Endothelial cell (in vitro differentiated cells): Measurements from ENCODE around the gene NAALADL2. TPM values are rescaled to one million over a fixed set of nuclear protein-coding genes. Genes with fewer than 3 reads are reported as not detected.

Experiments
- DNase-seq: peaks from one replicate; pipeline ENCODE4 v3.0.0; 2021; ENCODE audit warnings: low spot score
- H3K27ac Mint-ChIP-seq: one replicate; pipeline ENCODE4 v1.8.0; 2021; ENCODE audit warnings: mixed read lengths, inconsistent platforms; ENCODE audit not compliant: unreplicated experiment
- H3K27me3 Mint-ChIP-seq: one replicate; pipeline ENCODE4 v1.8.0; 2021; ENCODE audit warnings: mild to moderate bottlenecking, moderate library complexity, mixed read lengths, inconsistent platforms; ENCODE audit not compliant: unreplicated experiment
- H3K36me3 Mint-ChIP-seq: one replicate; pipeline ENCODE4 v1.8.0; 2021; ENCODE audit warnings: mild to moderate bottlenecking, low read depth, mixed read lengths, inconsistent platforms; ENCODE audit not compliant: unreplicated experiment
- H3K4me1 Mint-ChIP-seq: one replicate; pipeline ENCODE4 v1.8.0; 2021; ENCODE audit warnings: mild to moderate bottlenecking, mixed read lengths, inconsistent platforms; ENCODE audit not compliant: unreplicated experiment
- H3K4me3 Mint-ChIP-seq: one replicate; pipeline ENCODE4 v1.8.0; 2021; ENCODE audit warnings: mild to moderate bottlenecking, mixed read lengths, inconsistent platforms; ENCODE audit not compliant: unreplicated experiment
- H3K9me3 Mint-ChIP-seq: one replicate; pipeline ENCODE4 v1.8.0; 2021; ENCODE audit warnings: mixed read lengths, inconsistent platforms; ENCODE audit not compliant: unreplicated experiment
- CTCF ChIP-seq: fragments of 200-600 bp; sonication (generic); IDR thresholded peaks from one replicate; pipeline ENCODE4 v1.5.0; 2021; ENCODE audit warnings: antibody characterized with exemption; ENCODE audit not compliant: unreplicated experiment
- total RNA-seq: library from RNA; stranded (reverse); fragmentation: NEBNext Ultra II Directional; extraction: Animal tissue kit (Norgen Biotek cat#: 25700); gene quantifications from one replicate; pipeline ENCODE4 v1.2.1, GENCODE V29; 2021; ENCODE audit not compliant: unreplicated experiment

NAALADL2 gene
- total RNA-seq, 1 donor from 2014 or later, result 3.5 TPM

GRCh38 chr3:175430983-175431773 is 572.0 kb downstream of the NAALADL2 start:
- Mint-ChIP-seq H3K27ac (no peak overlapping the region), H3K4me3 (no peak overlapping the region), H3K9me3 (no peaks in the 10 kb centered on the region), H3K4me1 (no peaks in the 10 kb centered on the region), H3K36me3 (no peaks in the 10 kb centered on the region), H3K27me3 (no peaks in the 10 kb centered on the region)
- TF ChIP-seq CTCF, result no peak
- no peak for DNase-seq

DNA sequence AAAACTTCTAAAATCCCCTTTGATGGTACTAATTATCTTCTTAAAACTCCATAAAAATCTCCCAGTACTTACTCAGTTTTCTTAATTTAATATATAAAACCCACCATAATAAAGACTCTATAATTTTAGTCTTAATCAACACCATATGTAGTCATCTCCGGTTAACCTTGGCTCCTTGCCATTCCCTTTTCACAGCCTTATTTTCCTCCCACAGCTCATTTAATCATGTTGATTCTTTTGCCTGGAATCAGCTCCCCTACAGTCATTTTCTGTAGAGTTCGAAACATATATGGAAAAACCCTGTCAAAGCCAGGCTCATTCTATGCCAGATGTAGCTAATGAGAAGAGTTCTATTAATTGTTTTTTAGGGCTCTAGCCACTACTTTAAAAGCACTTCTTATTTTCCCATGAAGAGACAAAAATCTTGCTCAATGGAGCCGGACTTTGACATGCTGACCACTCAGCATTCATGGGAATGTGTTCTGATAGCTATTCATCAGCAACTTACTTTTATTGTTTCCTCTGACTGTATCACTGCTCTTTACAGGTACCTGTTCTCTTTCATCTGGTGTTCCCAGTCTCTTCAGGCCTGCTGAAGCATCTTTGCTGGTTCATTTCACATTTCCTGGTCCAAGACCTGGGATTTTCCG is 573.4 kb downstream of the NAALADL2 start:
- Mint-ChIP-seq H3K27me3 (no peaks in the 10 kb centered on the region), H3K27ac (no peak overlapping the region), H3K4me3 (no peak overlapping the region), H3K4me1 (no peaks in the 10 kb centered on the region), H3K36me3 (no peaks in the 10 kb centered on the region), H3K9me3 (no peaks in the 10 kb centered on the region)
- no peak for TF ChIP-seq CTCF
- no peak for DNase-seq

- no peak for DNase-seq
- Mint-ChIP-seq H3K36me3 (no peaks in the 10 kb centered on the region), H3K27ac (no peak overlapping the region), H3K4me3 (no peak overlapping the region), H3K9me3 (no peaks in the 10 kb centered on the region), H3K4me1 (no peaks in the 10 kb centered on the region), H3K27me3 (no peaks in the 10 kb centered on the region)
- no peak for TF ChIP-seq CTCF
These were observed 574.0 kb downstream of the NAALADL2 start for GRCh38 chr3:175433026-175433674.

DNA sequence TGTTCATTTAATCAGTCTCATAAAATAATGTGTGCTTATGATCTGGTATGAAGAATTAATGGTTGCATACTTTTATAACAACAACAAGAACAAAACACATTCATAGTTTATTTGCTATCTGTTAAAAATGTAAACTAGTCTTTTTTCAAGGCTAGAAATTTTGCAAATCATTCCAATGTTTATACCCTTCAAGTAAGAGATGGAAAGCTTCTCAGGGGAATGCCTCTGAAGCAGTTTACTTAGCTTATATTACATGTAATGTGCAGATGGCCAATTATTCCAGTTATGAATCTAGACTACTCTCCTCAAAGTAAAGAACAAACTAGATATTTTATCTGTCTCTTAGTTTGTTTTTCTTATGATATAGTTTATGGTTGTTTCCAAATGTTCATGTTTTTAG is 575.4 kb downstream of the NAALADL2 start:
- Mint-ChIP-seq H3K4me3 (no peak overlapping the region), H3K27me3 (no peaks in the 10 kb centered on the region), H3K9me3 (no peaks in the 10 kb centered on the region), H3K27ac (no peak overlapping the region), H3K36me3 (no peaks in the 10 kb centered on the region), H3K4me1 (no peaks in the 10 kb centered on the region)
- DNase-seq, result no peak
- TF ChIP-seq CTCF, result no peak

DNA sequence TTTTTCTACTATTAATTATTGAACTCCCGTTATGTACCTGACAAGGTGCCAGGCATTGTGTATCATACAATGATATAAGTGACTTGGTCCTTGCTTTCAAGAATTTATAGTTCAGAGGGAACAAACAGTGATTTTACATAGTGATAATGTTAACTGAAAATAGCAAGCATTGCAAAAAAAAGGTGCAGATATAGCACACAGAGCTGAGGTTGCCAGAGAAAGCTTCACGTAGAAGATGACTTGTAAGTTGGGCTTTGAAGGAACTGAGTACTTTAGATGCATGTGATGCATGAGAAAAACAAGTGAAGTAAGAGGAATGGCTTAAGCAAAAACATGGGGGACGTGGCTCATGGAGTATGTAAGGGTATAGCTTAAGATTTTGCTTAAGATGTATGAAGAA is 584.5 kb downstream of the NAALADL2 start:
- Mint-ChIP-seq H3K27me3 (no peaks in the 10 kb centered on the region), H3K4me3 (no peak overlapping the region), H3K27ac (no peak overlapping the region), H3K4me1 (no peaks in the 10 kb centered on the region), H3K9me3 (no peaks in the 10 kb centered on the region), H3K36me3 (no peaks in the 10 kb centered on the region)
- no peak for TF ChIP-seq CTCF
- no peak for DNase-seq
